ENCODE results near the gene SGMS1.
"Not testable (repeated sequence)": the region's sequence is repeated elsewhere in the genome, so short reads cannot be mapped to it uniquely, and the experiment has no call there.

SGMS1 gene

GRCh38 chr10:50431791-50432190, 192.0 kb downstream of the SGMS1 start:
- in situ Hi-C loops (cut with MboI; ENCODE audit: low sequenced_read_pairs): no loop called here

- in situ Hi-C loops (cut with MboI; ENCODE audit: low sequenced_read_pairs): no loop called here
Observed at GRCh38 chr10:50431133-50431532, 192.6 kb downstream of the SGMS1 start.

GRCh38 chr10:50426485-50426884, 197.3 kb downstream of the SGMS1 start:
- in situ Hi-C loops (cut with MboI; ENCODE audit: low sequenced_read_pairs): no loop called here

GRCh38 chr10:50425215-50425614, 198.5 kb downstream of the SGMS1 start:
- in situ Hi-C loops (cut with MboI; ENCODE audit: low sequenced_read_pairs): not testable (repeated sequence)

GRCh38 chr10:50423448-50423847, 200.3 kb downstream of the SGMS1 start:
- in situ Hi-C loops (cut with MboI; ENCODE audit: low sequenced_read_pairs): no loop called here

- in situ Hi-C loops (cut with MboI; ENCODE audit: low sequenced_read_pairs): no loop called here
Observed at GRCh38 chr10:50422259-50422658, 201.5 kb downstream of the SGMS1 start.

- in situ Hi-C loops (cut with MboI; ENCODE audit: low sequenced_read_pairs): no loop called here
Observed at GRCh38 chr10:50421026-50421719, 202.6 kb downstream of the SGMS1 start.

- in situ Hi-C loops (cut with MboI; ENCODE audit: low sequenced_read_pairs): no loop called here
Observed at GRCh38 chr10:50420196-50420595, 203.6 kb downstream of the SGMS1 start.

- in situ Hi-C loops (cut with MboI; ENCODE audit: low sequenced_read_pairs): no loop called here
Observed at GRCh38 chr10:50419756-50420155, 204.0 kb downstream of the SGMS1 start.

- in situ Hi-C loops (cut with MboI; ENCODE audit: low sequenced_read_pairs): no loop called here
Observed at GRCh38 chr10:50419091-50419490, 204.7 kb downstream of the SGMS1 start.

- in situ Hi-C loops (cut with MboI; ENCODE audit: low sequenced_read_pairs): no loop called here
Observed at GRCh38 chr10:50417886-50418830, 205.6 kb downstream of the SGMS1 start.

- in situ Hi-C loops (cut with MboI; ENCODE audit: low sequenced_read_pairs): no loop called here
Observed at GRCh38 chr10:50417486-50417885, 206.3 kb downstream of the SGMS1 start.

GRCh38 chr10:50416881-50417280, 206.9 kb downstream of the SGMS1 start:
- in situ Hi-C loops (cut with MboI; ENCODE audit: low sequenced_read_pairs): no loop called here

GRCh38 chr10:50416181-50416824, 207.5 kb downstream of the SGMS1 start:
- in situ Hi-C loops (cut with MboI; ENCODE audit: low sequenced_read_pairs): no loop called here

- in situ Hi-C loops (cut with MboI; ENCODE audit: low sequenced_read_pairs): no loop called here
Observed at GRCh38 chr10:50415292-50415691, 208.5 kb downstream of the SGMS1 start.

- in situ Hi-C loops (cut with MboI; ENCODE audit: low sequenced_read_pairs): no loop called here
Observed at GRCh38 chr10:50410066-50410811, 213.5 kb downstream of the SGMS1 start.

- in situ Hi-C loops (cut with MboI; ENCODE audit: low sequenced_read_pairs): no loop called here
Observed at GRCh38 chr10:50407076-50407801, 216.5 kb downstream of the SGMS1 start.

GRCh38 chr10:50406457-50407070, 217.2 kb downstream of the SGMS1 start:
- in situ Hi-C loops (cut with MboI; ENCODE audit: low sequenced_read_pairs): no loop called here

GRCh38 chr10:50405723-50406122, 218.0 kb downstream of the SGMS1 start:
- in situ Hi-C loops (cut with MboI; ENCODE audit: low sequenced_read_pairs): no loop called here

Data from HL-60/S4 (cell line).